ENCODE data around the gene EYS. TPM values are rescaled to one million over a fixed set of nuclear protein-coding genes. Genes with fewer than 3 reads are reported as not detected.

Gene EYS
- total and polyA plus RNA-seq, 2 of the 13 experiments (the other 11 are each of a cell fraction or from before 2014, with no cell fraction given), result 0.04 to 0.07 TPM

- TF ChIP-seq FOXC1 (CRISPR knock-in tag; IDR thresholded peaks at IDR 0.05; ENCODE audit: borderline replicate concordance), result no peak
- TF ChIP-seq ZNF784 (CRISPR knock-in tag; IDR thresholded peaks at IDR 0.05; ENCODE audit: borderline replicate concordance), result 0 out of 2 replicates have a peak, but pooled peaks have one; percentile 22
- peak; percentile 75; the same call in 1 of the 2 replicates for TF ChIP-seq HOMEZ (CRISPR knock-in tag; IDR thresholded peaks at IDR 0.05; ENCODE audit: low read depth)
- TF ChIP-seq HNF4G (IDR thresholded peaks at IDR 0.05; ENCODE audit: borderline replicate concordance, low read depth, low read length), result peak; percentile 74
- TF ChIP-seq HNF4G (CRISPR knock-in tag; IDR thresholded peaks at IDR 0.05; ENCODE audit: borderline replicate concordance, low read depth), result no peak
- 0 out of 2 replicates have a peak, but pooled peaks have one; percentile 32 for TF ChIP-seq ZNF280D (CRISPR knock-in tag; IDR thresholded peaks at IDR 0.05)
- TF ChIP-seq SAP130 (CRISPR knock-in tag; IDR thresholded peaks at IDR 0.05; ENCODE audit: low read depth), result peak; percentile 74
- TF ChIP-seq FOXP4 (CRISPR knock-in tag; IDR thresholded peaks at IDR 0.05), result peak; percentile 60
- no peak for TF ChIP-seq MAF1 (CRISPR knock-in tag; IDR thresholded peaks at IDR 0.05; ENCODE audit: borderline replicate concordance)
- no peak for TF ChIP-seq SALL2 (CRISPR knock-in tag; IDR thresholded peaks at IDR 0.05)
- TF ChIP-seq GATAD2A (CRISPR knock-in tag; IDR thresholded peaks at IDR 0.05), result peak; percentile 58; the same call in 1 of the 2 replicates
- TF ChIP-seq NCOA2 (CRISPR knock-in tag; IDR thresholded peaks at IDR 0.05), result peak; percentile 12; the same call in 1 of the 2 replicates
- TF ChIP-seq SOX5 (CRISPR knock-in tag; IDR thresholded peaks at IDR 0.05; ENCODE audit: borderline replicate concordance), result peak; percentile 78; the same call in 1 of the 2 replicates
- TF ChIP-seq ISL2 (CRISPR knock-in tag; IDR thresholded peaks at IDR 0.05), result no peak
- peak; percentile 78; the same call in 1 of the 2 replicates for TF ChIP-seq AHDC1 (CRISPR knock-in tag; IDR thresholded peaks at IDR 0.05; ENCODE audit: borderline replicate concordance)
- TF ChIP-seq REL (CRISPR knock-in tag; conservative IDR thresholded peaks at IDR 0.05), result no peak
Observed at GRCh38 chr6:63677282-63677681, 2029.7 kb downstream of the EYS start (continued).

Data from HepG2 (cell line).